Neuronal stem cell (in vitro differentiated cells): ENCODE results near the gene WDR46.

ENCODE experiments used
- DNase-seq: peaks from one replicate; pipeline ENCODE4 v3.0.0-alpha.2; 2013; ENCODE audit warnings: low spot score
- H2AFZ ChIP-seq: one replicate; pipeline ENCODE4 v1.6.1; 2013; ENCODE audit warnings: mild to moderate bottlenecking, low read length, inconsistent platforms
- H2AK5ac ChIP-seq: 2 replicates; pipeline ENCODE4 v1.6.1; 2013; ENCODE audit warnings: low read depth, mild to moderate bottlenecking, inconsistent platforms, low read length, moderate library complexity, mixed read lengths
- H2BK120ac ChIP-seq: 2 replicates; pipeline ENCODE4 v1.6.1; 2013; ENCODE audit warnings: low read depth, mild to moderate bottlenecking, inconsistent platforms, low read length, moderate library complexity, mixed read lengths
- H2BK12ac ChIP-seq: one replicate; pipeline ENCODE4 v1.6.1; 2013; ENCODE audit warnings: low read length, inconsistent platforms
- H2BK15ac ChIP-seq: 2 replicates; pipeline ENCODE4 v1.6.1; 2013; ENCODE audit warnings: mild to moderate bottlenecking, low read length, inconsistent platforms, mixed read lengths
- H2BK5ac ChIP-seq: one replicate; pipeline ENCODE4 v1.6.1; 2013; ENCODE audit warnings: inconsistent platforms, mild to moderate bottlenecking, low read length, moderate library complexity
- H3K14ac ChIP-seq: one replicate; pipeline ENCODE4 v1.6.1; 2013; ENCODE audit warnings: low read length, inconsistent platforms
- H3K18ac ChIP-seq: 2 replicates; pipeline ENCODE4 v1.6.1; 2013; ENCODE audit warnings: low read length, inconsistent platforms
- H3K23ac ChIP-seq: 2 replicates; pipeline ENCODE4 v1.6.1; 2013; ENCODE audit warnings: low read depth, mild to moderate bottlenecking, mixed read lengths, low read length, inconsistent platforms; ENCODE audit not compliant: poor library complexity
- H3K27ac ChIP-seq: replicated peaks from 3 replicates; pipeline ENCODE4 v1.5.1; 2013; ENCODE audit warnings: low read length, inconsistent platforms
- H3K27me3 ChIP-seq, 3 experiments: 2 replicates each; pipeline ENCODE4 v1.6.1; 2013; ENCODE audit warnings: low read length in 3 of 3, mild to moderate bottlenecking in 2 of 3, inconsistent platforms in 1 of 3, low read depth in 1 of 3, mixed read lengths in 1 of 3, moderate library complexity in 1 of 3; ENCODE audit not compliant: control insufficient read depth in 3 of 3, insufficient read depth in 3 of 3
- H3K36me3 ChIP-seq, 2 donors: replicated peaks in 1 of 2; 2 replicates each; pipeline ENCODE4 v1.6.1; 2013; ENCODE audit warnings: low read length in 2 of 2; ENCODE audit not compliant: control insufficient read depth in 2 of 2, insufficient read depth in 2 of 2
- H3K4ac ChIP-seq: 2 replicates; pipeline ENCODE4 v1.6.1; 2013; ENCODE audit warnings: inconsistent platforms, mild to moderate bottlenecking, low read length, moderate library complexity
- H3K4me1 ChIP-seq, 2 donors: 1 replicate in 1 of 2; 2 replicates in 1 of 2; pipeline ENCODE4 v1.6.1; 2013; ENCODE audit warnings: low read length in 2 of 2, low read depth in 1 of 2; ENCODE audit not compliant: control insufficient read depth in 2 of 2, insufficient read depth in 1 of 2
- H3K4me2 ChIP-seq: one replicate; pipeline ENCODE4 v1.6.1; 2013; ENCODE audit warnings: mild to moderate bottlenecking, low read length, inconsistent platforms; ENCODE audit not compliant: insufficient read depth, poor library complexity, severe bottlenecking
- H3K4me3 ChIP-seq, 2 donors: 2 replicates each; pipeline ENCODE4 v1.5.1; 2013; ENCODE audit warnings: low read length in 2 of 2, mild to moderate bottlenecking in 2 of 2, inconsistent platforms in 1 of 2, moderate library complexity in 1 of 2
- H3K79me1 ChIP-seq: one replicate; pipeline ENCODE4 v1.6.1; 2013; ENCODE audit warnings: low read depth, mild to moderate bottlenecking, inconsistent platforms, low read length, moderate library complexity
- H3K9ac ChIP-seq: one replicate; pipeline ENCODE4 v1.6.1; 2013; ENCODE audit warnings: mild to moderate bottlenecking, low read depth, low read length, inconsistent platforms; ENCODE audit not compliant: poor library complexity
- H3K9me3 ChIP-seq, 2 donors: replicated peaks in 1 of 2; 2 replicates each; pipeline versions ENCODE3 to v1.6.1; 2013; ENCODE audit warnings: low read length in 2 of 2, mild to moderate bottlenecking in 2 of 2, inconsistent platforms in 1 of 2, low read depth in 1 of 2, mixed read lengths in 1 of 2, moderate library complexity in 1 of 2; ENCODE audit not compliant: control insufficient read depth in 2 of 2, insufficient read depth in 1 of 2
- H4K8ac ChIP-seq: one replicate; pipeline ENCODE4 v1.6.1; 2013; ENCODE audit warnings: low read depth, mild to moderate bottlenecking, inconsistent platforms, low read length, moderate library complexity
- H4K91ac ChIP-seq: one replicate; pipeline ENCODE4 v1.6.1; 2013; ENCODE audit warnings: low read length, low read depth, mild to moderate bottlenecking, inconsistent platforms; ENCODE audit not compliant: poor library complexity
- WGBS, 2 donors: extraction: QIAGEN DNeasy Blood & Tissue Kit; methylation state at CpG; one replicate each; pipeline ENCODE4 v1.1.7; 2013; ENCODE audit warnings: missing lambda C conversion rate in 2 of 2, mixed read lengths in 1 of 2; ENCODE audit not compliant: insufficient read length in 2 of 2, insufficient replicate concordance in 1 of 2; ENCODE audit errors: extremely low coverage in 2 of 2; 5-methylcytosine and 5-hydroxymethylcytosine counted together

WDR46 gene

DNA sequence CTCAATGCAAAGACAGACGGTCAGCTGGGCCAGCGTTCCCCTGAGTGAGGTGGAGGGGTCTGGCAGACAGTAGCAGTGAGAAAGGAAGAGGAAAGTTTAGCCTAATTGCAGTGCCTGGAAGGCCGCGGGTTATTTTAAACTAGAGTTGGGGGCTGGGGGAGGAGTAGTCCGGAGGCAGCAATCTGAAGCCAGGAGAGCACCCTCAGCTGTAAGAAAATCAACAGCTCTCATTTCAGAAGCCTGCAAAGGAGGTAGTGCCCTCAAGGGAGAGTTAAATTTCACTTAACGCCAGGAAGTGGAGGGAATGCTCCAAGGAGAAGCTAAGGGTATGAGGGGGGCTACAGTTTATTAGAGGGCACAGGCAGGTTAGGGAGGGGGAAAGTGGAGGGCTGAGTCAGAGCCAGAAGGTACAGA is 53.8 kb downstream of the WDR46 start:
- Histone ChIP-seq H3K14ac (no peak overlapping the region), H2AFZ (peak overlapping the region; percentile 83), H4K91ac (no peak overlapping the region), H3K4me2 (no peak overlapping the region), H3K4ac (no peak overlapping the region), H2BK120ac (no peak overlapping the region), H3K23ac (no peak overlapping the region), H2BK15ac (no peak overlapping the region), H3K79me1 (no peaks in the 10 kb centered on the region), H3K36me3 (no peaks in the 10 kb centered on the region), H3K27me3 (peaks cover 0 to 35% (median 0%) of the 10 kb centered on the region in 3 experiments), H3K9ac (no peak overlapping the region), H3K4me3 (no peak overlapping the region), H3K4me1 (peaks cover 0 to 4% of the 10 kb centered on the region in 2 donors), H3K9me3 (no peaks in the 10 kb centered on the region), H4K8ac (no peak overlapping the region), H3K18ac (no peak overlapping the region), H2AK5ac (no peak overlapping the region), H2BK12ac (no peak overlapping the region), H2BK5ac (no peak overlapping the region), H3K27ac (no peak overlapping the region)
- DNase-seq, result no peak
- no CpG with 5 or more reads among the region's 6 CpGs for WGBS, 2 donors
